GM12878 (cell line): ENCODE measurements around the gene HNRNPR. TPM values are rescaled to one million over a fixed set of nuclear protein-coding genes. Genes with fewer than 3 reads are reported as not detected.
A peak's percentile ranks its signal among the peaks of the same experiment; 100 is the strongest.

Experiments
- ATAC-seq: fragments of 200-7000 bp; cut with Tn5 transposase; 3 replicates; pipeline ENCODE4 v1.9.1; 2020; ENCODE audit warnings: mild to moderate bottlenecking, moderate library complexity
- BruUV-seq: library from RNA; stranded (reverse); fragments of 400-500 nt; replicated peaks from 2 replicates; lab custom pipeline; 2021; lab: Mats Ljungman, UMichigan
- CTCF ChIA-PET: fragments of 300-600 bp; sonication (Branson Sonifier 250); formaldehyde crosslinking; extraction: SDS; loops from one replicate; lab custom pipeline; 2021; ENCODE audit warnings: inconsistent platforms; lab: Yijun Ruan, JAX
- POLR2A ChIA-PET: fragments of 350-600 bp; formaldehyde crosslinking; extraction: SDS; loops from one replicate; lab custom pipeline; 2021; ENCODE audit warnings: inconsistent platforms; lab: Charles Lee
- RAD21 ChIA-PET: fragments of 300-600 bp; sonication (Branson Sonifier 250); formaldehyde crosslinking; loops from one replicate; lab custom pipeline; 2023; ENCODE audit warnings: antibody characterized with exemption; ENCODE audit not compliant: unreplicated experiment; lab: Charles Lee
- SMC1A ChIA-PET: fragments of 300-600 bp; sonication (Branson Sonifier 250); formaldehyde crosslinking; loops from one replicate; lab custom pipeline; 2023; ENCODE audit not compliant: unreplicated experiment, uncharacterized antibody; lab: Charles Lee
- DNase-seq: peaks from one replicate; pipeline ENCODE4 v3.0.0-alpha.2; 2011; ENCODE audit warnings: low read depth, low spot score
- FAIRE-seq: peaks from 3 replicates; lab custom pipeline; 2011; peaks lifted over from hg19 to GRCh38; lab: Jason Lieb, UNC
- H2AFZ ChIP-seq: 2 replicates; pipeline ENCODE4 v1.6.0; 2011; ENCODE audit warnings: low read depth, low read length, control low read depth; ENCODE audit not compliant: control insufficient read depth
- H3K27ac ChIP-seq: 2 replicates; pipeline ENCODE4 v1.5.1; 2011; ENCODE audit warnings: control low read depth; ENCODE audit not compliant: control insufficient read depth, insufficient read depth
- H3K27me3 ChIP-seq, 2 experiments: replicated peaks in 1 of 2; 2 replicates each; pipeline versions ENCODE4 v1.6.0 to v1.6.1; 2011; ENCODE audit warnings: low read length in 1 of 2; ENCODE audit not compliant: control insufficient read depth in 2 of 2, insufficient read depth in 2 of 2
- H3K36me3 ChIP-seq, 2 experiments: 2 replicates each; pipeline ENCODE4 v1.5.1; 2011; ENCODE audit warnings: low read length in 1 of 2; ENCODE audit not compliant: control insufficient read depth in 2 of 2, insufficient read depth in 2 of 2
- H3K4me1 ChIP-seq: 2 replicates; pipeline ENCODE4 v1.6.1; 2011; ENCODE audit warnings: mild to moderate bottlenecking, low read length, moderate library complexity, mixed read lengths; ENCODE audit not compliant: control insufficient read depth, insufficient read depth
- H3K4me2 ChIP-seq: 2 replicates; pipeline ENCODE4 v1.6.0; 2011; ENCODE audit warnings: control low read depth; ENCODE audit not compliant: control insufficient read depth, insufficient read depth
- H3K4me3 ChIP-seq: fragments of 200-600 bp; sonication (generic); 2 replicates; pipeline ENCODE4 v1.5.1; 2016
- H3K79me2 ChIP-seq: 2 replicates; pipeline ENCODE4 v1.6.0; 2011; ENCODE audit warnings: low read length; ENCODE audit not compliant: control insufficient read depth, insufficient read depth
- H3K9ac ChIP-seq: 2 replicates; pipeline ENCODE4 v1.8.0; 2011; ENCODE audit warnings: low read length, control low read depth, mixed read lengths; ENCODE audit not compliant: control insufficient read depth, insufficient read depth
- H3K9me3 ChIP-seq: replicated peaks from 3 replicates; pipeline ENCODE4 v1.5.1; 2011; ENCODE audit warnings: mild to moderate bottlenecking, low read length; ENCODE audit not compliant: control insufficient read depth, insufficient read depth
- H4K20me1 ChIP-seq: 2 replicates; pipeline ENCODE4 v1.6.0; 2011; ENCODE audit not compliant: control insufficient read depth, insufficient read depth
- BMI1 ChIP-seq: fragments of 450-650 bp; IDR thresholded peaks from 2 replicates; pipeline ENCODE4 v1.6.1; 2016; ENCODE audit warnings: mild to moderate bottlenecking, moderate library complexity, borderline replicate concordance
- CHD1 ChIP-seq: IDR thresholded peaks from 2 replicates; pipeline ENCODE4 v1.6.1; 2012; ENCODE audit warnings: low read depth, low read length, improper control_type of control experiment
- CREM ChIP-seq: IDR thresholded peaks from 2 replicates; pipeline ENCODE4 v1.6.1; 2014; ENCODE audit warnings: antibody characterized with exemption, low read depth
- EGR1 ChIP-seq, 2 experiments: IDR thresholded peaks; 1 replicate in 1 of 2; 2 replicates in 1 of 2; pipeline ENCODE4 v1.6.1; 2011 to 2012; ENCODE audit warnings: low read depth in 2 of 2, low read length in 2 of 2, borderline replicate concordance in 1 of 2, mild to moderate bottlenecking in 1 of 2, moderate library complexity in 1 of 2
- FOXK2 ChIP-seq: fragments of 450-650 bp; IDR thresholded peaks from 2 replicates; pipeline ENCODE4 v1.6.1; 2017; ENCODE audit warnings: mild to moderate bottlenecking, moderate library complexity
- GABPA ChIP-seq: IDR thresholded peaks from 2 replicates; pipeline ENCODE4 v1.6.1; 2014; ENCODE audit warnings: antibody characterized with exemption, low read depth, mild to moderate bottlenecking, inconsistent platforms
- GATAD2B ChIP-seq: fragments of 450-650 bp; conservative IDR thresholded peaks from 2 replicates; pipeline ENCODE4 v1.6.1; 2017; ENCODE audit warnings: low read depth, mild to moderate bottlenecking, moderate library complexity
- HDAC6 ChIP-seq: fragments of 200-600 bp; sonication (generic); IDR thresholded peaks from one replicate; pipeline ENCODE4 v1.8.0; 2017; ENCODE audit warnings: antibody characterized with exemption; ENCODE audit not compliant: unreplicated experiment
- PAX5 ChIP-seq: IDR thresholded peaks from 2 replicates; pipeline ENCODE4 v1.6.1; 2011; ENCODE audit warnings: low read depth, low read length, borderline replicate concordance
- POLR2A ChIP-seq: IDR thresholded peaks from 2 replicates; pipeline ENCODE4 v1.6.1; 2011; ENCODE audit warnings: low read depth, mild to moderate bottlenecking, low read length
- POLR2AphosphoS2 ChIP-seq: IDR thresholded peaks from 2 replicates; pipeline ENCODE4 v1.6.1; 2011; ENCODE audit warnings: low read depth, mild to moderate bottlenecking, low read length, improper control_type of control experiment, moderate library complexity
- SIX5 ChIP-seq: IDR thresholded peaks from 2 replicates; pipeline ENCODE4 v1.6.1; 2011; ENCODE audit warnings: mild to moderate bottlenecking, low read depth, low read length, moderate library complexity; ENCODE audit not compliant: severe bottlenecking
- SREBF2 ChIP-seq: IDR thresholded peaks from 2 replicates; pipeline ENCODE4 v1.6.1; 2012; ENCODE audit warnings: mild to moderate bottlenecking, low read length
- WRNIP1 ChIP-seq: IDR thresholded peaks from 2 replicates; pipeline ENCODE4 v1.6.1; 2011; ENCODE audit warnings: low read depth, low read length, improper control_type of control experiment, borderline replicate concordance
- ZNF384 ChIP-seq: IDR thresholded peaks from 2 replicates; pipeline ENCODE4 v1.6.1; 2012; ENCODE audit warnings: low read depth, mild to moderate bottlenecking, low read length, improper control_type of control experiment, borderline replicate concordance
- WGBS: methylation state at CpG from one replicate; pipeline ENCODE4 v1.1.6; 2016; ENCODE audit warnings: low lambda C conversion rate; ENCODE audit not compliant: insufficient replicate concordance, insufficient coverage; ENCODE audit errors: missing lambda C conversion rate; 5-methylcytosine and 5-hydroxymethylcytosine counted together
- in situ Hi-C: fragments of 300-500 bp; cut with MboI; formaldehyde crosslinking; loops from 9 replicates; pipeline ENCODE4 v1.14.3; 2018; ENCODE audit warnings: mixed read lengths
- intact Hi-C: fragments of 100-400 bp; cut with micrococcal nuclease; formaldehyde crosslinking; loops from one replicate; pipeline ENCODE4 v1.14.2; 2022; ENCODE audit not compliant: unreplicated experiment
- polyA plus RNA-seq, 11 experiments: library from polyadenylated mRNA; depleted of rRNA in 4 of 11; unstranded in 6 of 11; stranded (reverse) in 5 of 11; fragments of >200 nt; fragmentation: Nextera tagmentation in 4 of 11; fragmentation: Illumina TruSeq in 1 of 11; extraction: Ambion mirVana in 4 of 11; extraction: Trizol in 1 of 11; gene quantifications; 1 replicate in 1 of 11; 2 replicates in 10 of 11; pipeline versions ENCODE4 v1.2.1 to v1.2.3, GENCODE V29; 2011 to 2016; ENCODE audit warnings: inconsistent platforms in 2 of 11, missing spikeins in 2 of 11, low read depth in 1 of 11
- total RNA-seq, 4 experiments: library from RNA; depleted of rRNA in 3 of 4; stranded (reverse); fragments of >200 nt in 3 of 4; fragmentation: Illumina TruSeq in 1 of 4; extraction: Trizol in 1 of 4; gene quantifications; 2 replicates each; pipeline versions ENCODE4 v1.2.1 to v1.2.3, GENCODE V29; 2013 to 2021
- TF ChIP-seq, protein P1 (sequence below): fragments of 450-650 bp; conservative IDR thresholded peaks from 2 replicates; pipeline ENCODE4 v1.6.1; 2017; ENCODE audit warnings: mild to moderate bottlenecking, moderate library complexity
- TF ChIP-seq, protein P2 (sequence below): fragments of 450-650 bp; IDR thresholded peaks from 2 replicates; pipeline ENCODE4 v1.6.1; 2016; ENCODE audit warnings: mild to moderate bottlenecking

HNRNPR gene
- total and polyA plus RNA-seq, 10 of the 15 experiments (the other 5 are each of a cell fraction or from before 2014, with no cell fraction given), result 80.5 to 280 (median 218) TPM

GRCh38 chr1:23341931-23342692 is 2.0 kb downstream of the HNRNPR start:
- H4K20me1 ChIP-seq, result peaks cover 17% of the 10 kb centered on the region; the same call in 1 of the 2 replicates
- TSS peak; percentile 46 for BruUV-seq
- no peak overlapping the region for H2AFZ ChIP-seq
- peak overlapping the region; percentile 87 for H3K9ac ChIP-seq
- peak overlapping the region; percentile 78 for H3K4me2 ChIP-seq
- DNase-seq, result no peak
- no peaks in the 10 kb centered on the region for H3K27me3 ChIP-seq
- WGBS, result 1% methylated on average over 10 of the region's 10 CpGs
- H3K79me2 ChIP-seq, result peaks cover 70% of the 10 kb centered on the region
- ChIA-PET POLR2A (interaction anchor here (1.9 kb wide), 1 partner anchor 26 kb away, joined by 8 read pairs; no protein-coding TSS in a partner anchor), SMC1A (interaction anchor here (0.6 to 2.8 kb wide), 2 partner anchors 25 to 202 kb away, joined by 3 to 9 read pairs; no protein-coding TSS in a partner anchor), CTCF (interaction anchor here (0.9 to 1.4 kb wide), 3 partner anchors 26 to 187 kb away, joined by 3 to 5 read pairs (median 4); no protein-coding TSS in a partner anchor), RAD21 (interaction anchor here (2.6 kb wide), 1 partner anchor 26 kb away, joined by 7 read pairs; no protein-coding TSS in a partner anchor)
- no peak for FAIRE-seq
- intact Hi-C loops, result loop anchor here (5.0 kb wide), 2 partner anchors 60 to 185 kb away; no protein-coding TSS in a partner anchor
- in situ Hi-C loops, result no loop called here
- ATAC-seq, result no peak
- H3K4me3 ChIP-seq, result peak overlapping the region; percentile 84
- H3K4me1 ChIP-seq, result peaks cover 3% of the 10 kb centered on the region; the same call in 1 of the 2 replicates
- peak overlapping the region; percentile 45 for H3K27ac ChIP-seq
- H3K9me3 ChIP-seq, result no peaks in the 10 kb centered on the region
- H3K36me3 ChIP-seq, result peaks cover 0 to 7% of the 10 kb centered on the region in 2 experiments; a peak in 2 of 4 replicates
- TF ChIP-seq BMI1 (no peak), SIX5 (no peak), CREM (no peak), HDAC6 (no peak), POLR2A (no peak), CHD1 (no peak), FOXK2 (no peak), EGR1 (IDR thresholded peaks at IDR 0.05; ENCODE audit: borderline replicate concordance in 1 of 2, low read depth in 2 of 2, low read length in 2 of 2) (no peak), ZNF384 (no peak), WRNIP1 (no peak), GATAD2B (no peak), SREBF2 (no peak), PAX5 (no peak), GABPA (no peak), POLR2AphosphoS2 (no peak)
- TF ChIP-seq, protein P1, sequence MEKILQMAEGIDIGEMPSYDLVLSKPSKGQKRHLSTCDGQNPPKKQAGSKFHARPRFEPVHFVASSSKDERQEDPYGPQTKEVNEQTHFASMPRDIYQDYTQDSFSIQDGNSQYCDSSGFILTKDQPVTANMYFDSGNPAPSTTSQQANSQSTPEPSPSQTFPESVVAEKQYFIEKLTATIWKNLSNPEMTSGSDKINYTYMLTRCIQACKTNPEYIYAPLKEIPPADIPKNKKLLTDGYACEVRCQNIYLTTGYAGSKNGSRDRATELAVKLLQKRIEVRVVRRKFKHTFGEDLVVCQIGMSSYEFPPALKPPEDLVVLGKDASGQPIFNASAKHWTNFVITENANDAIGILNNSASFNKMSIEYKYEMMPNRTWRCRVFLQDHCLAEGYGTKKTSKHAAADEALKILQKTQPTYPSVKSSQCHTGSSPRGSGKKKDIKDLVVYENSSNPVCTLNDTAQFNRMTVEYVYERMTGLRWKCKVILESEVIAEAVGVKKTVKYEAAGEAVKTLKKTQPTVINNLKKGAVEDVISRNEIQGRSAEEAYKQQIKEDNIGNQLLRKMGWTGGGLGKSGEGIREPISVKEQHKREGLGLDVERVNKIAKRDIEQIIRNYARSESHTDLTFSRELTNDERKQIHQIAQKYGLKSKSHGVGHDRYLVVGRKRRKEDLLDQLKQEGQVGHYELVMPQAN, result no peak
- TF ChIP-seq, protein P2, sequence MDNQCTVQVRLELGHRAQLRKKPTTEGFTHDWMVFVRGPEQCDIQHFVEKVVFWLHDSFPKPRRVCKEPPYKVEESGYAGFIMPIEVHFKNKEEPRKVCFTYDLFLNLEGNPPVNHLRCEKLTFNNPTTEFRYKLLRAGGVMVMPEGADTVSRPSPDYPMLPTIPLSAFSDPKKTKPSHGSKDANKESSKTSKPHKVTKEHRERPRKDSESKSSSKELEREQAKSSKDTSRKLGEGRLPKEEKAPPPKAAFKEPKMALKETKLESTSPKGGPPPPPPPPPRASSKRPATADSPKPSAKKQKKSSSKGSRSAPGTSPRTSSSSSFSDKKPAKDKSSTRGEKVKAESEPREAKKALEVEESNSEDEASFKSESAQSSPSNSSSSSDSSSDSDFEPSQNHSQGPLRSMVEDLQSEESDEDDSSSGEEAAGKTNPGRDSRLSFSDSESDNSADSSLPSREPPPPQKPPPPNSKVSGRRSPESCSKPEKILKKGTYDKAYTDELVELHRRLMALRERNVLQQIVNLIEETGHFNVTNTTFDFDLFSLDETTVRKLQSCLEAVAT, result no peak
